GM19438 (cell line): ENCODE measurements around the gene ZNF695.
A peak's percentile ranks its signal among the peaks of the same experiment; 100 is the strongest.
"Not testable (repeated sequence)": the region's sequence is repeated elsewhere in the genome, so short reads cannot be mapped to it uniquely, and the experiment has no call there.

Experiments used
- ATAC-seq: cut with Tn5 transposase; IDR thresholded peaks from one replicate; pipeline ENCODE4 v1.9.1; 2021; ENCODE audit warnings: low read depth; ENCODE audit not compliant: unreplicated experiment

Gene ZNF695

DNA sequence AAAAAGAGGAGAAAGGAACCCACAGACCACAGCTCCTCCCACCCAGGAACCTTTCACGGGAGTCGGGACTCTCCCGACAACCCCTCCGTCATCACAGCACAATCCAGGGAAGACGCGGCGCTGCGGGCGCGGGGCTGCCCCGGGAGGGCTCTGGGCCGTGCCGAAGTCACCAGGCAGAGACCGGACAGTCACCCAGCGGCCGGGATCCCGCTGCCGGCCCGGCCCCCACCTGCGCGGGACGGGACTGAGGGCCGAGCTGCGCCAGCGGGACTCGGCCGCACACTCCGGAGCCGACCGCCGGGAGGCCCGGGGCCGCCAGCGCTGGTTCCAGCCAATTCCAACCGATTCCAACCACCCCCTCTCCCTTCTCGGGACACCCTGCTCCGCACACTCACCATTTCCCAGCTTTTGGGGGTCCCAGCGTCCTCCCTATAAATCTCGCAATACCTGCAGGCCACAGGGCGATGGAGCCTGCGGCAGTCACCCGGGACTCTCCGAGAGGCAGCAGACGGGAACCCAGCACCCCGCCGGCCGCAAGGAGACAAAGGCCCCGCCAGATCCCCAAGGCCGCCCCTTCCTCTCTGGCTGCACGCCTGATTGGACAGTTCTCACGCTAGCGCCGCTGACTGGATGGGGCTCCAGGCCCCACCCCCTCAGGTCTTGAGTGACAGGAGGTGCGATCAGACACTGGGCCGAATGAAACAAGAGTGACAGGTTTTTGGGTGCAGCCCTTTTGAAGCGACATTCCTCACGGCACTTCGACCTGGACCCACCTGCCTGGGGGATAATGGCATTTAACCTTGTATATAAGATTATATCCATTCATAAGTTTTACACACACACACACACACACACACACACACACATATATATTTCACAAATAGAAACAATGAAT is at the start of gene ZNF695:
ZNF695 (minus strand) TSS at position 547 of the 895 bp plus-strand sequence; CDS start at position 398, 149 bp downstream.
- peak; percentile 99 for ATAC-seq

DNA sequence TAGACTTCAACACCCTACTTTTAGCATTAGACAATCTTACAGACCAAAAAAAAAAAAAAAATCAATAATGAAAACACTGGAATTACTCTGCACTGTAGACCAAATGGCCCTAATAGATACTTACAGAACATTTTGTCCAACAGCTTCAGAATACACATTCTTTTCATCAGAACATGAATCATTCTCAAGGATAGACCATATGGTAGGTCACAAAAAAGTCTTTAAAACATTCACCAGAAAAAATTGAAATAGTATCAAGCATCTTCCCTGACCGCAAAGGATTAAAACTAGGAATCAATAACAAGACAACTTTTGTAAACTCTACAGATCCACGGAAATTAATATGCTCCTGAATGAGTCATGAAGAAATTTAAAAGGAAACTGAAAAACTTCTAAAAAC is 48.2 kb upstream of the ZNF695 start:
- no peak for ATAC-seq

DNA sequence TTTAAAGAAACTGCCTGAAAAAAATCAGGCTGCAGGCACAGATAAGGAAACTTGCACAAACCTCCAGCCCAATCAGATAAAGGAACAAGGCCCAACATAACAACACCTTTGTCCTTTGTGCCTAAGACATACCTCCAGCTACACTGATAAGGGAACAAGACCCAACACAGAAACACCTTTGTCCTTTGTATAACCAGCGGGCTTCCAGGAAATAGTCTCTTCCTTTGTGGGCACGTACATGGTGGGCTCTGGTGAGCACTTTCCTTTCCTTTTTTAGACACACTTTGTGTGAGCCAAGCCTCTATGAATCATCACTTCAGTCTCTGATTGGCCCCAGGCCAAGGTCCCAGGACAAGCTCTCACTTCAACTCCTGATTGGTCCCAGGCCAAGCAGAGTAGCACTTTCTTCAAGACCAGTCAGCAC is 47.1 kb upstream of the ZNF695 start:
- ATAC-seq: no peak

DNA sequence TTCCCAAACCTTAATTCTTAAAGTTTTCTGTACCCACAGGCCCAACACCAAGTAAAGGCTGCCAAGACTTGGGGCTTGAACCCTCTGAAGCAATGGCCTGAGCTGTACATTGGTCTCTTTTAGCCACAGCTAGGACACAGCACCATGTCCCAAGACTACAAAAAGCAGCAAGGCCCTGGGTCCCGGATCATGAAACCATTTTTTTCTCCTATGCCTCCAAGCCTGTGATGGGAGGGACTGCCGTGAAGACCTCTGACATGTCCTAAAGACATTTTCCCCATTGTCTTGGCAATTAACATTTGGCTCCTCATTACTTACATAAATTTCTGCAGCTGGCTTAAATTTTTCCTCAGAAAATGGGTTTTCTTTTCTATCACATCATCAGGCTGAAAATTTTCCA is 39.8 kb upstream of the ZNF695 start:
- no peak for ATAC-seq

DNA sequence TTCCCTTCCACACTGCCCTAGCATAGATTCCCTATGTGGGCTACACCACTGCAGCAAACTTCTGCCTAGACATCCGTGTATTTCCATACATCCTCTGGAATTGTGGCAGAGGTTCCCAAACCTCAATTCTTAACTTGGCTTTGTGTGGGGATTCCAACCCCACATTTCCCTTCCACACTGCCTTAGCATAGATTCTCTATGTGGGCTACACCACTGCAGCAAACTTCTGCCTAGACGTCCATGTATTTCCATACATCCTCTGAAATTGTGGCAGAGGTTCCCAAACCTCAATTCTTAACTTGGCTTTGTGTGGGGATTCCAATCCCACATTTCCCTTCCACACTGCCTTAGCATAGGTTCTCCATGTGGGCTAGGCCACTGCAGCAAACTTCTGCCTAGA is 39.4 kb upstream of the ZNF695 start:
- ATAC-seq: no peak

DNA sequence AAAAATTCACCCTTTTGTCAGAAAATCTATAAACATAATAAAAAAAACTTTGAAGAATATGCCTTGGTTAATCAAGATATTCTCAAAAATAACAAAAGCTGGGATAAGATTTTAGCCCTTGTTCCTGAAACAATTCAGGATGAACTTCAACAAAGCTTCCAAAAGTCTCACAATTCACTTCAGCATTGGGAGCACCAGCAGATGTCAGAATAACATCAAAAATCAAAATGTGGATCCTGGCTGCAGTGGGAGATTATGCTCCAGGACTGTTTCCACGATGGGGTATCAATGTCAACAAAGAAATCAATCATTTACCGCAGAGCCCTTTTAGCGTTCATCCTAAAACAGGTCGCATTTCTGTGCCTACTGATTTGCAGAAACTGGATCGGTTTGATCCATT is 35.5 kb upstream of the ZNF695 start:
- ATAC-seq: no peak

DNA sequence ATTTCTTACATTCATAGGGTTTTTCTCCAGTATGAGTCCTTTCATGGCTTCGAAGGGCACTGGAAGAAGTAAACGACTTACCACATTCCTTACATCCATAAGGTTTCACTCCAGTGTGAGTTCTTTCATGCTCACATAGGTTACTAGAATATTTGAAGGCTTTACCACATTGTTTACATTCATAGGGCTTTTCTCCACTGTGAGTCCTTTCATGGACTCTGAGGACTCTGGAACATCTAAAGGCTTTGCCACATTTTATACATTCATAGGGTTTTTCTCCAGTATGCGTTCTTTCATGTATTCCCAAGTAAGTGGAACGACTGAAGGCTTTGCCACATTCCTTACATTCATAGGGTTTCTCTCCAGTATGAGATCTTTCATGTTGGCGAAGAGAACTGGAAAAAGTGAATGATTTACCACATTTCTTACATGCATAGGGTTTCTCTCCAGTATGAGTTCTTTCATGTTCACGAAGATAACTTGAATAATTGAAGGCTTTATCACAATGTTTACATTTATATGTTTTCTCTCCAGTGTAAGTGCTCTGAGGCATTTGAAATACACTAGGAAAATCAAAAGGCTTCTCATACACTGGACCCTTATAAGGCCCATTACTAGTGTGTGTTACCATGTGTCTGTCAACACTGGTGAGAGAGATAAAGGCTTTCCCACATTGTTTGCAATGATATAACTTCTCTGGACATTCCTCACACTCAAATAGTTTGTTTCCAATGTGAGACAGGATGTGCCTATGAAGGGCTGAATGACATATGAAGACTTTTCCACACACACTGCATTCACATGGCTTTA is 29.9 kb upstream of the ZNF695 start:
- no peak for ATAC-seq

DNA sequence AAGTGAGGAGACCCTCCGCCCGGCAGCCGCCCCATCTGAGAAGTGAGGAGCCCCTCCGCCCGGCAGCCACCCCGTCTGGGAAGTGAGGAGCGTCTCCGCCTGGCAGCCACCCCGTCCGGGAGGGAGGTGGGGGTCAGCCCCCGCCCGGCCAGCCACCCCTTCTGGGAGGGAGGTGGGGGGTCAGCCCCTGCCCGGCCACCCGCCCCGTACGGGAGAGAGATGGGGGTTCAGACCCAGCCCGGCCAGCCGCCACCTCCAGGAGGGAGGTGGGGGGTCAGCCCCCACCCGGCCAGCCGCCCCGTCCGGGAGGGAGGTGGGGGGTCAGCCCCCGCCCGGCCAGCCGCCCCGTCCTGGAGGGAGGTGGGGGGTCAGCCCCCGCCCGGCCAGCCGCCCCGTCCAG is 24.4 kb upstream of the ZNF695 start:
- ATAC-seq: not testable (repeated sequence)

DNA sequence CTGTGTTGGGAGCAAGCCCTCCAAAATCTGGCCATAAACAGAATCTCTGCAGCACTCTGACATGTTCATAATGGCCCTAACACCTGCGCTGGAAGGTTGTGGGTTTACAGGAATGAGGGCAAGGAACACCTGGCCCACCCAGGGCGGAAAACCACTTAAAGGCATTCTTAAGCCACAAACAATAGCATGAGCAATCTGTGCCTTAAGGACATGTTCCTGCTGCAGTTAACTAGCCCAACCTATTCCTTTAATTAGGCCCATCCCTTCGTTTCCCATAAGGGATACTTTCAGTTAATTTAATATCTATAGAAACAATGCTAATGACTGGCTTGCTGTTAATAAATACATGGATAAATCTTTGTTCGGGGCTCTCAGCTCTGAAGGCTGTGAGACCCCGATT is 16.8 kb upstream of the ZNF695 start:
- not testable (repeated sequence) for ATAC-seq

DNA sequence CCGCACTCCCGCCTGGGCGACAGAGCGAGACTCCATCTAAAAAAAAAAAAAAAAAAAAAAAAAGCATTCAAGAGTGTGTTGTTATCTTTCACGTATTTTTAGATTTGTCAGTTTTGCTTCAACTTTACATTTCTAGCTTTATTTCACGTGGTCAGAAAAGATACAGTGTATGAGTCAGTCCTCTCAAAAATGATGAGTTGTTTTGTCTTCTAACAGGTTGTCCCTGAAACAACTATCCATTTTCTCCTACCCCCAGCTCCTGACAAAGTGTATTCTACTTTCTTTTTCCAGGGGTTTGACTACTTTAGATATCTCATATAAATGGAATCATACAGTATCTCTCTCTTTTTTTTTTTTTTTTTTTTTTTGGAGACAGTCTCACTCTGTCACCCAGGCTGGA is 5.5 kb upstream of the ZNF695 start:
- ATAC-seq: no peak

DNA sequence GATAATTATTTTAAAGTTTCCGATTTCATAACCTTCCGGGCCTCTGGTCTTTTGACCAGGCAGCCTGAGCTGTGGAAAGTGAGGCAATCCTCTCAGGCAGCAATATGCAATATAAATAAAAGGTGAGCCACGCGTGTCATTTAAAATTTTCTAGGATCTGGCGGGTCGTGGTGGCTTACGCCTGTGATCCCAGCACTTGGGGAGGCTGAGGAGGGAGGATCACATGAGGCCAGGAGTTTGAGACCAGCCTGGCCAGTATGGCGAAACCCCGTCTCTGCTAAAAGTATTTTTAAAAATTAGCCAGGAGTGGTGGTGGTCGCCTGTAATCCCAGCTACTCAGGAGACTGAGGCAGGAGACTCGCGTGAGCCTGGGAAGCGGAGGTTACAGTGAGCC is 546 bp upstream of the ZNF695 start:
- no peak for ATAC-seq

DNA sequence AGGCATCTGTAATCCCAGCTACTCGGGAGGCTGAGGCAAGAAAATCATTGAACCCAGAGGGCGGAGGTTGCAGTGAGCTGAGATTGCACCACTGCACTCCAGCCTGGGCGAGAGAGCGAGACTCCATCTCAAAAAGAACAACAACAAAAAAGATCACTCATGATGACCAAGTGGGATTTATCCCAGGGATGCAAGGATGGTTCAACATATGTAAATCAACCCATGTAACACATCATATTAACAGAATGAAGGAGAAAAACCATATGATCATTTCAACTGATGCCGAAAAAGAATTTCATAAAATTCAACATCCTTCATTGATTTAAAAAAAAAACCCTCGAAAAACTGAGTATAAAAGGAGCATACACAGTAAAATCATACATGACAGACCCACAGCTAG is 3.8 kb downstream of the ZNF695 start:
- not testable (repeated sequence) for ATAC-seq

DNA sequence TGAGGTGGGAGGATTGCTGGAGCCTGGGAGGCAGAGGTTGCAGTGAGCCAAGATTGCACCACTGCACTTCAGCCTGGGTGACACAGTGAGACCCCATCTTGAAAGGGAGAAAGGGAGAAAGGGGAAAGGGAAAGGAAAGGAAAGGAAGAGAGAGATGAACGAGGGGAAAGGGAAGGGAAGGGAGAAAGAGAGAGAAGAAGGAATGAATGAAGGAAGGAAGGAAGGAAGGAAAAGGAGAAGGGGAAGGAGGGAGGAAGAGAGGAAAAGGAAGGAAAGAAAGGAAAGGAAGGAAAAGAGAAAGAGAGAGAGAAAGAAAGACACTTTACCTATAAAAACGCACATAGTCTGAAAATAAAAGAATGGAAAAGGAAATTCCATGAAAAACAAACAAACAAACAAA is 18.0 kb downstream of the ZNF695 start:
- ATAC-seq: no peak

DNA sequence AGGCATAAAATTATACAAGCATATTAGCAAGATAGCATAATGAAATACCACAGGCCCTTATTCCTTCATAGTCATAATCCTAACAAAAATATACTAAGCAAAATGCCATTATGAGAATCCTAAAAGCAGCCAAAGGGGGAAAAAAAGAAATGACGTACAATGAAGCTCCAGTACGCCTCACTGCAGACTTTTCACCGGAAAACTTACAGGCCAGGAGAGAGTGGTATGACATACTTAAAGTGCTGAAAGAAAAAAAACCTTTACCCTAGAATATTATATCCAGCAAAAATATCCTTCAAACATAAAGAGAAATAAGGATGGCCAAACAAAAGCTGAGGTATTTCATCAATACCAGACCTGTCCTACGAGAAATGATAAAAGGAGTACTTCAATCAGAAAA is 19.5 kb downstream of the ZNF695 start:
- ATAC-seq: no peak

DNA sequence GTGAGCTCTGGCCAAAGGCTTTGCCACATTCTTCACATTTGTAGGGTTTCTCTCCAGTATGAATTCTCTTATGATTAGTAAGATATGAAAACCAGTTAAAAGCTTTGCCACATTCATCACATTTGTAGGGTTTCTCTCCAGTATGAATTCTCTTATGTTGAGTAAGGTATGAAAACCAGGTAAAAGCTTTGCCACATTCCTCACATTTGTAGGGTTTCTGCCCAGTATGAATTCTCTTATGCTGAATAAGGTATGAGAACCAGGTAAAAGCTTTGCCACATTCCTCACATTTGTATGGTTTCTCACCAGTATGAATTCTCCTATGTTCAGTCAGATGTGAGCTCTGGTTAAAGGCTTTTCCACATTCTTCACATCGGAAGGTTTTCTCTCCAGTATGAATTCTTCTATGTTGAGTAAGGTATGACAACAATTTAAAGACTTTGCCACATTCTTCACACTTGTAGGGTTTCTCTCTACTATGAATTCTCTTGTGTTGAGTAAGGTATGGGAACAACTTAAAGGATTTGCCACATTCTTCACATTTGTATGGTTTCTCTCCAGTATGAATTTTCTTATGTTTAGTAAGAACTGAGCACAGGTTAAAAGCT is 20.7 kb downstream of the ZNF695 start:
- no peak for ATAC-seq

DNA sequence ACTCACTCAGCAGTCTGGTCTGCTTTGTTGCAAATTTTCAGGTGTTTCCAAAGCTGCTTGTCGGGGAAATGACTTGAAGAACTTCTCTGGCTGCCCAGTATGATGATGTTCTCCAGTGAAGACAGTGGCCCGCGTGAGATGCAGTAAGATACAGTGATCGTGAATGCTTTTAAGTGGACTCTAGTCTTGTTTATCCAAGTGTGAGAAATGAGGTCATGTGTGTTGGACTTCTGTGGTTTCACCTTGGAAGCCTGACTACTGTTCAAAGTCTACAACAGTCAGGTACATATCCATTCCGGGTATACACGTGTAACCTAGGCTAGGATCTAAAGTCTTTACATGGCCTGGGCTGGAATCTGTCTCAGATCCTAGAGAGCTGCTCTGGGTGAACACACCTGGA is 29.1 kb downstream of the ZNF695 start:
- ATAC-seq: no peak

DNA sequence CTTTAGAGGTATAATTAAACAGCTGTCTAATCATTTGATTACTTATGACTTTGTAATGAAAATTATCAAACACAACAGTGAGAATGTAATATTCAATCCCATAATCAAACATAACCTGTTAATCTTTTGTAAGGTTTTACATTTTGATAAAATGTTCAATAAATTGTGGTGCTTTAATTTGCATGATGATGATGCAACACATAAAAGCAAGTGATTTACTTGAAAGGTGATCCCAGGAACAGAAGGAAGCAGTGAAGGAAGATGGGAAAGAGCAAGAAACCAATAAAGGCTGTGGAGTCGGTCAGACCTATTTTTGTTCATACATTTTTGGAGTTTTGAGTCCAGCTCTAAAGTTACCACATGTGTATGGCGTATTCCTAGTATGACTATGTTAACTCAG is 29.6 kb downstream of the ZNF695 start:
- no peak for ATAC-seq

DNA sequence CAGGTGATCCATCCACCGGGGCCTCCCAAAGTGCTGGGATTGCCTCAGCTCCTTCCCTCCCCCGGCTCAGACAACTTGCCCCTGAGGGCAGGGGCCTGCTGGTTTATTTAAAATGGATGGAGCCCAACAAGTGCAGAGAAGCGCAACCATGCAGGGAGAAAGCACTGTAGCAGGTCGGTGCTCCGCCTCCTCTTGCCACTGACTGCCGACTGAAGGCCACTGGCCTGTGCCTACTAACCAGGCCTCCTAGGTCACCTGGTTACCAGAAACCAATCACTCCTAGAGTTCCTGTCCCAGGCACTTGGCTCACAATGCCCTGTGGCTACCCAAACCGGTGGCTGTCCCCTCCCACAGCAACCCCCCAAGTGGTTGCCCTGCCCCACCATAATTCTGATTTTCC is 35.9 kb downstream of the ZNF695 start:
- no peak for ATAC-seq

DNA sequence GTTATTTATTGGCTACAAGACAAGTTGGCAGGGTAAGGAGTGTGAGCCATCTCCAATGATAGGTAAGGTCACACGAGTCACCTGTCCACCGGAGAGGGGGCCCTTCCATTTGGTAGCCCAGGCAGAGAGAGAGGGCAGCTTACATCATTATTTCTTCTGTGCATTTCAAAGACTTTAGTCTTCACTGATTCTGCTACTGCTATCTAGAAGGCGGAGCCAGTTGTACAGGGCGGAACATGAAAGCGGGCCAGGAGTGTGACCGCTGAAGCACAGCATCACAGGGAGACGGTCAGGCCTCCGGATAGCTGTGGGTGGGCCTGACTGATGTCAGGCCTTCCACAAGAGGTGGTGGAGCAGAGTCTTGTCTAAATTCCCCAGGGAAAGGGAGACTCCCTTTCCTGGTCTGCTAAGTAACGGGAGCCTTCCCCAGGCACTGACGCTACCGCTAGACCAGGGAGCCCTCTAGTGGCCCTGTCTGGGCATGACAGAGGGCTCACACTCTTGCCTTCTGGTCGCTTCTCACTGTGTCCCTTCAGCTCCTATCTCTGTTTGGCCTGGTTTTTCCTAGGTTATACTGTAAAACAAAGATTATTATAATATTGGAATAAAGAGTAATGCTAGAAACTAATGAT is 36.7 kb downstream of the ZNF695 start:
- ATAC-seq: no peak

DNA sequence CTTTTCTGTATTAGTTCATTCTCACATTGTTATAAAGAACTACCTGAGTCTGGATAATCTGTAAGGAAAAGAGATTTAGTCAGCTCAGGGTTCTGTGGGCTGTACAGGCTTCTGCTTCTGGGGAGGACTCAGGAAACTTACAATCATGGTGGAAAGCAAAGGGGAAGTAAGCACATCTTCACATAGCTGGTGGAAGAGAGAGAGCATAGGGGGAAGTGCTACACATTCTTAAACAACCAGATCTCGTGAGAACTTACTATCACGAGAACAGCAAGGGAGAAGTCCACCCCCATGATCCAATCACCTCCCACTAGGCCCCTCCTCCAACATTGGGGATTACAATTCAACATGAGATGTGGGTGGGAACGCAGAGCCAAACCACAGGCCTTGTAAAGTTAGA is 38.2 kb downstream of the ZNF695 start:
- ATAC-seq: no peak

DNA sequence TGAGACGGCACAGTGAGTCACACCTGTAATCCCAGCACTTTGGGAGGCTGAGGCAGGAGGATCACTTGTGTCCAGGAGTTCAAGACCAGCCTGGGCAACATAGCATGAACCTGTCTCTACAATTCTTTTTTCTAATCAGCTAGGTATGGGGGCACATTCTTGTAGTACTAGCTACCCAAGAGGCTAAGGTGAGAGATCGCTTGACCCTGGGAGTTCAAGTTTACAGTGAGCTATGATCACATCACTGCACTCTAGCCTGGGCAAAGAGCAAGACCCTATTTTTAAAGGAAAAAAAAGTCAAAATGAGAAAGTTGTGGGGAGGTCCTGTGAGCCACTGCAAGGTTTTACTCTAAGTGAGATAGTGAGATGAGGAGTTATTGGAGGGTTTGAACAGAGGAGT is 41.4 kb downstream of the ZNF695 start:
- no peak for ATAC-seq
